ENCODE data around the gene PSMD13.

The PSMD13 gene

GRCh38 chr11:197741-198235 lies 39.0 kb upstream of the PSMD13 start:
- no peak for DNase-seq (ENCODE audit: low read depth)
- H3K4me3 ChIP-seq (ENCODE audit: control insufficient read depth, low read depth, low read length), result no peak overlapping the region
- no peak for TF ChIP-seq CTCF (conservative IDR thresholded peaks at IDR 0.05; ENCODE audit: control insufficient read depth, insufficient read depth, low read depth, low read length)

- no peak for TF ChIP-seq CTCF (conservative IDR thresholded peaks at IDR 0.05; ENCODE audit: control insufficient read depth, insufficient read depth, low read depth, low read length)
- no peak for DNase-seq (ENCODE audit: low read depth)
- H3K4me3 ChIP-seq (ENCODE audit: control insufficient read depth, low read depth, low read length), result no peak overlapping the region
Observed at GRCh38 chr11:198236-198806, 38.5 kb upstream of the PSMD13 start.

GRCh38 chr11:199004-199581 lies 37.7 kb upstream of the PSMD13 start:
- no peak for TF ChIP-seq CTCF (conservative IDR thresholded peaks at IDR 0.05; ENCODE audit: control insufficient read depth, insufficient read depth, low read depth, low read length)
- DNase-seq (ENCODE audit: low read depth), result no peak
- no peak overlapping the region for H3K4me3 ChIP-seq (ENCODE audit: control insufficient read depth, low read depth, low read length)

GRCh38 chr11:199782-200181 lies 37.0 kb upstream of the PSMD13 start:
- no peak for DNase-seq (ENCODE audit: low read depth)
- no peak for TF ChIP-seq CTCF (conservative IDR thresholded peaks at IDR 0.05; ENCODE audit: control insufficient read depth, insufficient read depth, low read depth, low read length)
- H3K4me3 ChIP-seq (ENCODE audit: control insufficient read depth, low read depth, low read length), result no peak overlapping the region

- no peak for DNase-seq (ENCODE audit: low read depth)
- TF ChIP-seq CTCF (conservative IDR thresholded peaks at IDR 0.05; ENCODE audit: control insufficient read depth, insufficient read depth, low read depth, low read length), result no peak
- H3K4me3 ChIP-seq (ENCODE audit: control insufficient read depth, low read depth, low read length), result no peak overlapping the region
Observed at GRCh38 chr11:200224-201003, 36.4 kb upstream of the PSMD13 start.

GRCh38 chr11:201966-202365 lies 34.8 kb upstream of the PSMD13 start:
- no peak for DNase-seq (ENCODE audit: low read depth)
- no peak for TF ChIP-seq CTCF (conservative IDR thresholded peaks at IDR 0.05; ENCODE audit: control insufficient read depth, insufficient read depth, low read depth, low read length)
- H3K4me3 ChIP-seq (ENCODE audit: control insufficient read depth, low read depth, low read length), result no peak overlapping the region

Measured in fibroblast of mammary gland (primary cell).